Activated CD8-positive, alpha-beta T cell treated with anti-CD3 and anti-CD28 coated beads for 36 hours (primary cell): ENCODE results near the gene GCNT4. TPM values are rescaled to one million over a fixed set of nuclear protein-coding genes. Genes with fewer than 3 reads are reported as not detected.
"Not testable (repeated sequence)": the region's sequence is repeated elsewhere in the genome, so short reads cannot be mapped to it uniquely, and the experiment has no call there.

ENCODE experiments used
- ATAC-seq: fragments of 200-7000 bp; cut with Tn5 transposase; one replicate; pipeline ENCODE4 v1.10.0; 2021; ENCODE audit warnings: mild to moderate bottlenecking, moderate library complexity
- CTCF ChIA-PET: fragments of 350-600 bp; sonication (Branson Sonifier 250); formaldehyde crosslinking; loops from one replicate; lab custom pipeline; 2021; ENCODE audit warnings: antibody characterized with exemption; lab: Charles Lee
- POLR2A ChIA-PET: fragments of 350-600 bp; sonication (Branson Sonifier 250); formaldehyde crosslinking; loops from one replicate; lab custom pipeline; 2021; ENCODE audit warnings: antibody characterized with exemption; lab: Charles Lee
- DNase-seq: peaks from one replicate; pipeline ENCODE4 v3.0.0-alpha.2; 2020
- H3K27ac Mint-ChIP-seq: one replicate; pipeline ENCODE4 v1.8.0; 2021; ENCODE audit warnings: mild to moderate bottlenecking, mixed read lengths
- H3K27me3 Mint-ChIP-seq: one replicate; pipeline ENCODE4 v1.8.0; 2021; ENCODE audit warnings: mixed read lengths
- H3K36me3 Mint-ChIP-seq: one replicate; pipeline ENCODE4 v1.8.0; 2021; ENCODE audit warnings: low read depth, mixed read lengths
- H3K4me1 Mint-ChIP-seq: one replicate; pipeline ENCODE4 v1.8.0; 2021; ENCODE audit warnings: low read depth, mixed read lengths
- H3K4me3 Mint-ChIP-seq: one replicate; pipeline ENCODE4 v1.8.0; 2021; ENCODE audit warnings: mild to moderate bottlenecking, moderate library complexity, mixed read lengths
- H3K9me3 Mint-ChIP-seq: one replicate; pipeline ENCODE4 v1.8.0; 2021; ENCODE audit warnings: mixed read lengths
- intact Hi-C: fragments of 100-400 bp; cut with micrococcal nuclease; formaldehyde crosslinking; loops from one replicate; pipeline ENCODE4 v1.10.0; 2022
- total RNA-seq, 2 experiments: library from RNA; stranded (reverse); gene quantifications; one replicate each; pipeline ENCODE4 v1.2.3, GENCODE V29; 2021
- TF ChIP-seq, protein P1 (sequence below): fragments of 200-600 bp; IDR thresholded peaks from one replicate; pipeline ENCODE4 v1.8.0; 2022; ENCODE audit warnings: antibody characterized with exemption, mild to moderate bottlenecking

Gene GCNT4
- total RNA-seq, 2 experiments from 2014 or later = 2.1 to 2.4 TPM

DNA sequence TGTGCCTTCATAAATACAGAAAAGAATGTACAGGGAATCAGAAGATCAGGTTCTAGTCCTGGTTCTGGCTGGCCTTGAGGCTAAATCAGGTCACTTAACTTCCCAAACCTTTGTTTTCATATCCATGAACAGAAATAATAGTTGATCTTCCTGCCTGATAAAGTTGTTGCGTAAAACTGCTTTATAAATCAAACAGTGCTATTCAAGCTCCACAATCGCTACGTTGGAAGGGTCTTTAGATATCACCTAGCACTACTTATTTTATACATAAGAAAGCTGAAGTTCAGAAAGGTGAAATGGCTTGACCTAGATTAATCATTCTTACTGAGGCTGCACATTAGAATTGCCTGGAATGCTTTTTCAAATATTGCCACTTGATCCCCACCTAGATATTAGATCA is 36.3 kb upstream of the GCNT4 start:
- intact Hi-C loops = no loop called here
- POLR2A ChIA-PET = interaction anchor here (1.2 kb wide), 1 partner anchor 31 kb away, joined by 3 read pairs; no protein-coding TSS in a partner anchor
- ATAC-seq (no peak), DNase-seq (no peak)
- H3K36me3 Mint-ChIP-seq = no peaks in the 10 kb centered on the region
- H3K9me3 Mint-ChIP-seq = no peaks in the 10 kb centered on the region
- H3K4me1 Mint-ChIP-seq = peaks cover 17% of the 10 kb centered on the region
- TF ChIP-seq, protein P1, sequence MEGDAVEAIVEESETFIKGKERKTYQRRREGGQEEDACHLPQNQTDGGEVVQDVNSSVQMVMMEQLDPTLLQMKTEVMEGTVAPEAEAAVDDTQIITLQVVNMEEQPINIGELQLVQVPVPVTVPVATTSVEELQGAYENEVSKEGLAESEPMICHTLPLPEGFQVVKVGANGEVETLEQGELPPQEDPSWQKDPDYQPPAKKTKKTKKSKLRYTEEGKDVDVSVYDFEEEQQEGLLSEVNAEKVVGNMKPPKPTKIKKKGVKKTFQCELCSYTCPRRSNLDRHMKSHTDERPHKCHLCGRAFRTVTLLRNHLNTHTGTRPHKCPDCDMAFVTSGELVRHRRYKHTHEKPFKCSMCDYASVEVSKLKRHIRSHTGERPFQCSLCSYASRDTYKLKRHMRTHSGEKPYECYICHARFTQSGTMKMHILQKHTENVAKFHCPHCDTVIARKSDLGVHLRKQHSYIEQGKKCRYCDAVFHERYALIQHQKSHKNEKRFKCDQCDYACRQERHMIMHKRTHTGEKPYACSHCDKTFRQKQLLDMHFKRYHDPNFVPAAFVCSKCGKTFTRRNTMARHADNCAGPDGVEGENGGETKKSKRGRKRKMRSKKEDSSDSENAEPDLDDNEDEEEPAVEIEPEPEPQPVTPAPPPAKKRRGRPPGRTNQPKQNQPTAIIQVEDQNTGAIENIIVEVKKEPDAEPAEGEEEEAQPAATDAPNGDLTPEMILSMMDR = no peak
- no peak overlapping the region for H3K4me3 Mint-ChIP-seq
- CTCF ChIA-PET = interaction anchor here (1.1 kb wide), 1 partner anchor 39 kb away, joined by 3 read pairs; no protein-coding TSS in a partner anchor
- no peak overlapping the region for H3K27ac Mint-ChIP-seq
- H3K27me3 Mint-ChIP-seq = no peaks in the 10 kb centered on the region

DNA sequence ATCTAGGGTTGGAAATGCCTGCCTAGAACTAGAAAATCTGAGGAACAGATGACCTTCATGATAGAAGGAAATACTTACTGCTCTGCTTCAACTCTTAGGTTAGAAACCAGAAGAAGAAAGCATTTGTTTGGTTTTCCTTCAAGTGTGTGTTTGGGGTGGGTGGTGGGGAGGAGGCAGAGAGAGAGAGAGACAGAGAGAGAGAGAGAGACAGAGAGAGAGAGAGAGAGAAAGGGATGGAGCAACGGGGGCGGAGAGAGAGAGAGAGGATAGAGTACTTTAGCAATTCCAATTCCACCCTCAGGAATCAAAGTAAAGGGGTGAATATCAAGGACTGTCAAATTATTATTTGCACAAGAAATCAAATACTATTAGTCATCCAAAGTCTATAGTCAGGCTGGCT is 29.2 kb upstream of the GCNT4 start:
- H3K27me3 Mint-ChIP-seq = no peaks in the 10 kb centered on the region
- H3K4me3 Mint-ChIP-seq = no peak overlapping the region
- H3K4me1 Mint-ChIP-seq = no peaks in the 10 kb centered on the region
- H3K36me3 Mint-ChIP-seq = no peaks in the 10 kb centered on the region
- TF ChIP-seq, protein P1 = no peak
- ChIA-PET CTCF (no interaction called here), POLR2A (no interaction called here)
- DNase-seq (no peak), ATAC-seq (no peak)
- intact Hi-C loops = no loop called here
- H3K27ac Mint-ChIP-seq = no peak overlapping the region
- H3K9me3 Mint-ChIP-seq = no peaks in the 10 kb centered on the region

DNA sequence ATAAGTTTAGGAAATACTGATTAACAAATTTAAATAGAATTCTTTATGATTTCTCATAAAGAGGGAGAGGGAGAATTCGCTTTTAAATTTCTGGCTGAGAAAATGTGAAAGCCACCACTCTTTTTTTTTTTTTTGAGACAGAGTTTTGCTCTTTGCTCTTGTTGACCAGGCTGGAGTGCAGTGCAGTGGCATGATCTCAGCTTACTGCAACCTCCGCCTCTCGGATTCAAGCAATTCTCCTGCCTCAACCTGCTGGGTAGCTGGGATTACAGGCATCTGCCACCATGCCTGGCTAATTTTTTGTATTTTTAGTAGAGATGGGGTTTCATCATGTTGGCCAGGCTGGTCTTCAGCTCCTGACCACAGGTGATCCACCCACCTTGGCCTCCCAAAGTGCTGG is 27.0 kb upstream of the GCNT4 start:
- H3K27me3 Mint-ChIP-seq, H3K36me3 Mint-ChIP-seq, H3K4me3 Mint-ChIP-seq, POLR2A ChIA-PET, DNase-seq, H3K4me1 Mint-ChIP-seq, intact Hi-C loops, H3K9me3 Mint-ChIP-seq, H3K27ac Mint-ChIP-seq, ATAC-seq: not testable (repeated sequence)
- CTCF ChIA-PET = interaction anchor here (1.7 kb wide), 1 partner anchor 29 kb away, joined by 4 read pairs; no protein-coding TSS in a partner anchor

DNA sequence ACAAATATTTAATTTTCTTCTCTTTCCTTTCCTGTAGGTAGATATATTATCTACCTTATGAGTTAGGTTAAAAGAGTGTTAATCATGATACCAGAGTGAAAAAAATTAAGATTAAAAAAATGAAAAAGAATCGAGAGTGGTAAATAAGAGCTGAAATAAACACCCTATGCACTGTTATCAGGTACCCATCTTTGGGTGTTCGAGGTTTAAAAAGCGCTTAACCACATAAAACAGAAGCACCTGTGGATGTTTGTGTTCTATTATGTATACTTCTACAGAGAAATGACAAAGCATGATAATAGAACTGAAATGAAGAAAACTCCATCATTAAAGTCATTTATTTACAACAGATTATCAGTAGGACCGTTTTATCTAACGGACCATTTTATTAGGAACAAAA is 25.7 kb upstream of the GCNT4 start:
- no peak for DNase-seq
- no peak overlapping the region for H3K27ac Mint-ChIP-seq
- CTCF ChIA-PET = interaction anchor here (1.2 to 1.7 kb wide), 2 partner anchors 28 to 29 kb away, joined by 3 to 4 read pairs; no protein-coding TSS in a partner anchor

DNA sequence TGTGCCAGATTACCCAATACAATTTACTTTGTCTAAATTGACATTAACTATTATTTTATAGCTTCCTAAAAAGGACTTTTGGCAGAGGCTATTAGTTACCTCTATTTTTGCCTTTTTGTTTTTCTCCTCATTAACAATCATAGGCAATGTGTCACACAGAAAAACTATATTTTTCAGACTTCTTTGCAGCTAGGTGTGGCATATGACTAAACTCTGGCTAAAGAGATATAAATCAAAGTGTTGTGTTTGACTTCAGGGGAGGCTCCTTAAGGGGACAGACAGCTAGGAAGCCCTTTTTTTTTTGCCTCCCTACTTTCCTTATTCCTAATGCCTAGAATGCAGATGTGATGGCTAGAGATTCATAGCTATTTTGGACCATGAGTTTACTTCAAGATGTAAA is 19.7 kb upstream of the GCNT4 start:
- Mint-ChIP-seq H3K27ac (no peak overlapping the region), H3K4me1 (peaks cover 8% of the 10 kb centered on the region), H3K36me3 (no peaks in the 10 kb centered on the region), H3K9me3 (peaks cover 3% of the 10 kb centered on the region), H3K27me3 (no peaks in the 10 kb centered on the region), H3K4me3 (no peak overlapping the region)
- TF ChIP-seq, protein P1 = no peak
- ATAC-seq (no peak), DNase-seq (no peak)
- intact Hi-C loops = no loop called here
- POLR2A ChIA-PET = no interaction called here
- CTCF ChIA-PET = interaction anchor here (0.6 to 1.1 kb wide), 3 partner anchors 18 to 164 kb away, joined by 3 read pairs; no protein-coding TSS in a partner anchor

More for the DNA sequence above, 25.7 kb upstream of the GCNT4 start:
- TF ChIP-seq, protein P1 = no peak
- Mint-ChIP-seq H3K4me3 (no peak overlapping the region), H3K36me3 (no peaks in the 10 kb centered on the region), H3K27me3 (no peaks in the 10 kb centered on the region), H3K4me1 (peaks cover 6% of the 10 kb centered on the region), H3K9me3 (no peaks in the 10 kb centered on the region)
- no peak for ATAC-seq
- POLR2A ChIA-PET = no interaction called here
- intact Hi-C loops = no loop called here
